IPS-20b (cell line): ENCODE results near the gene CPNE6.

Experiments used
- H3K27ac ChIP-seq: one replicate; pipeline ENCODE4 v1.5.1; 2013; ENCODE audit warnings: low read length
- H3K27me3 ChIP-seq: 2 replicates; pipeline ENCODE4 v1.6.1; 2013; ENCODE audit warnings: mild to moderate bottlenecking, low read length, inconsistent platforms; ENCODE audit not compliant: insufficient read depth
- H3K36me3 ChIP-seq: 2 replicates; pipeline ENCODE4 v1.6.1; 2013; ENCODE audit warnings: low read depth, mild to moderate bottlenecking, inconsistent platforms, low read length, moderate library complexity; ENCODE audit not compliant: insufficient read depth
- H3K4me1 ChIP-seq: 2 replicates; pipeline ENCODE4 v1.6.1; 2013; ENCODE audit warnings: mild to moderate bottlenecking, control low read depth, inconsistent platforms, low read length, moderate library complexity; ENCODE audit not compliant: insufficient read depth
- H3K4me3 ChIP-seq: 2 replicates; pipeline ENCODE4 v1.5.1; 2013; ENCODE audit warnings: mild to moderate bottlenecking, low read length, inconsistent platforms
- H3K9ac ChIP-seq: 2 replicates; pipeline ENCODE4 v1.6.1; 2013; ENCODE audit warnings: low read depth, mild to moderate bottlenecking, inconsistent platforms, low read length, moderate library complexity
- H3K9me3 ChIP-seq: 2 replicates; pipeline ENCODE4 v1.6.1; 2013; ENCODE audit warnings: mild to moderate bottlenecking, low read depth, low read length, inconsistent platforms; ENCODE audit not compliant: insufficient read depth

Gene CPNE6

DNA sequence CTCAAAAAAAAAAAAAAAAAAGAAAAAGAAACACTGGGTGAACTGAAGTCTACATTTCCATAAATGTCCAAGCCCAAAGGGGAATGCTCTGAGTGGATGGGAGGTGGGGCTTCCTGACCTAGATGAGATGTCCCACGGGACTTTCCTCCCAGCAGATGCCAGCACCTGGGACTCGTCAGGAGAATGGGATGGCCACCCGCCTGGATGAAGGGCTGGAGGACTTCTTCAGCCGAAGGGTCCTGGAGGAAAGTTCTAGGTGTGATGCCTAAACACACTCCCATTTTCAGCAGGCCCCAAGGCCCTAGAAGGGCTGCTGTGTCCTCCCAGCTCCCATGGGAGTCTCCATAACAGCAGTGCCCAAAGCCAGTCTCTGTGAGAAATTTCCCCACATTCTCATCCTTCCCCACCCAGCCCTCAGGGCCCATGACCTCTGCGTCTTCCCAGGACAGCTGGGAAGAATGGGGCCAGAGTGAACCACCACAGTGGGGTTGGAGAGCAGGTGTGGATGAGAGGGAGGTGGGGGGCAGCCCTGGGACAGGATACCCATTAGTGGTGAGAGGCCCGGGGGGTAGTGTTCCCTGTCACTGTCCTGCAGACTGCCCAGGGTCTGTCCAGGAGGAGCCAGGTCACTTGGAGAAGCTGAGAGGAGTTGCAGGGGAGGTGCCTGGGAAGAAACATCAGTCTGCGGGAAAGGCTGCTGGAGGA is 7.1 kb upstream of the CPNE6 start:
- H3K36me3 ChIP-seq, result no peaks in the 10 kb centered on the region
- H3K4me3 ChIP-seq, result no peak overlapping the region
- no peak overlapping the region for H3K9ac ChIP-seq
- H3K4me1 ChIP-seq, result no peaks in the 10 kb centered on the region
- no peaks in the 10 kb centered on the region for H3K27me3 ChIP-seq
- no peaks in the 10 kb centered on the region for H3K9me3 ChIP-seq
- no peak overlapping the region for H3K27ac ChIP-seq

DNA sequence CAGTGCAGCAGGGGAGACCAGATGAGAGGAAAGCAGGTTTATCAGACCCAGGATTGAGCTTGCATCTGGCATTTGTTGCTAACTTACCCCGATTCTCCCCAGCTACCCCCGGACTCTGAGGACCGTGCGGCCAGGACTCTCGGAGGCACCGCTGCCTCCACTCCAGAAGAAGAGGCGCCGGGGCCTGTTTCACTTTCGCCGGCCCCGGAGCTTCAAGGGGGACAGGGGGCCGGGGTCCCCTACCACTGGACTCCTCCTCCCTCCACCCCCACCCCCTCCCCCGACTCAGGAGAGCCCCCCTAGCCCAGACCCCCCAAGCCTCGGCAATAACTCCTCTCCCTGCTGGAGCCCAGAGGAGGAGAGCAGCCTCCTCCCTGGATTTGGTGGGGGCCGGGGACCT is 6.5 kb upstream of the CPNE6 start:
- Histone ChIP-seq H3K27me3 (no peaks in the 10 kb centered on the region), H3K4me1 (no peaks in the 10 kb centered on the region), H3K9ac (no peak overlapping the region), H3K36me3 (no peaks in the 10 kb centered on the region), H3K27ac (no peak overlapping the region), H3K4me3 (no peak overlapping the region), H3K9me3 (no peaks in the 10 kb centered on the region)

DNA sequence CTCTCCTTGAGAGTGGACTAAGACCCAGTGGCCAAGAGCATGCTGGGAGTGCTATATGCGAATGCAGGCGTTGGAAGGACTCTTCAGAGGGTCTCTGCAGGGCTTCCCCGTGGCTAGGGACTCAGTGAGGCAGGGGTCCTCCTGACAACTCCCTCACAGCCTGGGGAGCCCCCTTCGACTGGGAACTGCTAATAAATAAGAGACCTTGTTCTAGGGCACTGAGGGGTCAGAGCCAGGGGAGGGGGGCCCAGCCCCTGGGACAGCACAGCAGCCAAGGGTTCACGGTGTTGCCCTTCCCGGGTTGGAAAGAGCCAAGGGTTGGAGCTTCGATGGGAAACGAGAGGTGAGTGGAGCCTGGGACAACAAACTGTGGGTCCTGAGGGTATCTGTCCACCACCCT is 6.0 kb upstream of the CPNE6 start:
- no peaks in the 10 kb centered on the region for H3K4me1 ChIP-seq
- no peak overlapping the region for H3K27ac ChIP-seq
- no peaks in the 10 kb centered on the region for H3K36me3 ChIP-seq
- H3K9me3 ChIP-seq, result no peaks in the 10 kb centered on the region
- H3K27me3 ChIP-seq, result no peaks in the 10 kb centered on the region
- no peak overlapping the region for H3K4me3 ChIP-seq
- no peak overlapping the region; the same call in 1 of the 2 replicates for H3K9ac ChIP-seq

DNA sequence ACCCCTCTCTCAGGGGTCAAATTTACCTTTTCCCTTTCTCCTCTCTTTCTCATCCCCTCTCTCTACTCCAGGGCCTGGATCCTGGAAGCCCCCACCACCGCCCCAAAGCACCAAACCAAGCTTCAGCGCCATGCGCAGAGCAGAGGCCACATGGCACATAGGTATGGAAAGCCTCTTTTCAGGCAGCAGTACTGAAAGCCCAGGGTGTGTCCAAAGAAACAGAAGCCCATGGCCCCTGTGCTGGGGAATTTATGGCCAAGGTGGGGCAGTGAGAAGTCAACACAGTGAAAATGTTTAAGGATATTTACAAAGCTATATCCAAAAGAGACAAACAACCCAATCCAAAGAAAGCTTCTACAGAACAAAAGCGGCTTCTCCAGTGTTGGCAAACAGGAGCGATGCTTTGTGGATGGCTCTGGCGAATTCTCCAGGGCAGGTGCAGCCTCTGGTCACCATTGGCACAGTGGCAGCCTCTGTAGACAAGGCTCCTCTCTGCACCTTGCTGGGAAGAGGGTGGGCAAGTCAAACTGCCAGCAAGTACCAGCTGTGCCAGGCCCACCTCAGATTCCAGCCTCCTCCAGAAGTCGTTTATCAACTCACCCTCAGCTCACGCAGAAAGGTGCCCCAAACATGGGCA is 4.7 kb upstream of the CPNE6 start:
- H3K9ac ChIP-seq, result no peak overlapping the region
- H3K4me3 ChIP-seq, result no peak overlapping the region
- no peaks in the 10 kb centered on the region for H3K27me3 ChIP-seq

DNA sequence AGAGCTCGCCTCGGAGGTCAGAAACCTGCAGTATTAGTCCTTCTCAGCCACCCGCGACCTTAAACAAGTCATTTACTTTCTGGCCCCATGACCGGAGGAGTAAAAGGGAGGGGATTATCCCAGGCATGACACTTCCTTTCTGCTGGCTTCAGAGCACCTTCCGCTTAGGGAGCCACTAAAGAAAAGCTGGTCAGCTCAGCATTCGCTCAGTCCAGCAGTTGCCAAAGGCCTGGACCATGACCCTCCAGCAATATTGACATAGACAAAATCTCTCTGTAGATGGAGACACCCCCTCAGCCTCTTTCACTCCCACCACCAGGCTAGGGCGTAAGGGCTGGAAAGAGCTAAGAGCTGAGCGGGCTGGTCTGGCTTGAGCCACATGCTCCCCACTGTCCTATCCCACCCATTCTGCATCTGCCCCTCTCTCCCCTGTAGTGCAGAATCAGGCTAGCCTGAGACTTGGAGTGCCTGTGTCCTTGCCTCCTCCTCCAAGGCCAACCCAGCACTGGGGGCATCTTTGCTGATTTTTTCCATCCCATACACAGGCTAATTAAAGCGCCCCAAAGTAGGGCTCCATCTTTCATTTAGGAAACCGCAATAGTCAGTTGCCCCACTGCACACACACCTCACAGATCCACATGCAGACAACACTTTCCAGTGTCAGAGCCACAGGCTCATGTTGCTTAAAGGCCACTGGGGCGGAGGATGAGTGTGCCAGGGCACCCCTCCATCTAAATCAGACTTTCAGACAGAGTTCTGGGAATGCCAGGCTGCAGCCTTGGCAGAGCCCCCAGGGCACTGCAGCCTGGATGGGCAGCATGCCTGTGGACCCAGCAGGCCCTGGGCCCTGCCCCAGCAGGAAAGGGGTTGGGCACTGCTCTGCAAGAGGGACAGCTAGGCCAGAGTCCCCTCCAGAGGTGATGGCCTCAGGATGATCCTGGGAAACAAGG is 4.0 kb upstream of the CPNE6 start:
- H3K27me3 ChIP-seq, result no peaks in the 10 kb centered on the region
- no peak overlapping the region for H3K9ac ChIP-seq
- H3K4me3 ChIP-seq, result no peak overlapping the region
- H3K27ac ChIP-seq, result no peak overlapping the region
- no peaks in the 10 kb centered on the region for H3K36me3 ChIP-seq
- no peaks in the 10 kb centered on the region for H3K9me3 ChIP-seq
- no peaks in the 10 kb centered on the region for H3K4me1 ChIP-seq

More for the DNA sequence above, 4.7 kb upstream of the CPNE6 start:
- no peaks in the 10 kb centered on the region for H3K36me3 ChIP-seq
- H3K4me1 ChIP-seq, result no peaks in the 10 kb centered on the region
- no peaks in the 10 kb centered on the region for H3K9me3 ChIP-seq
- no peak overlapping the region for H3K27ac ChIP-seq

DNA sequence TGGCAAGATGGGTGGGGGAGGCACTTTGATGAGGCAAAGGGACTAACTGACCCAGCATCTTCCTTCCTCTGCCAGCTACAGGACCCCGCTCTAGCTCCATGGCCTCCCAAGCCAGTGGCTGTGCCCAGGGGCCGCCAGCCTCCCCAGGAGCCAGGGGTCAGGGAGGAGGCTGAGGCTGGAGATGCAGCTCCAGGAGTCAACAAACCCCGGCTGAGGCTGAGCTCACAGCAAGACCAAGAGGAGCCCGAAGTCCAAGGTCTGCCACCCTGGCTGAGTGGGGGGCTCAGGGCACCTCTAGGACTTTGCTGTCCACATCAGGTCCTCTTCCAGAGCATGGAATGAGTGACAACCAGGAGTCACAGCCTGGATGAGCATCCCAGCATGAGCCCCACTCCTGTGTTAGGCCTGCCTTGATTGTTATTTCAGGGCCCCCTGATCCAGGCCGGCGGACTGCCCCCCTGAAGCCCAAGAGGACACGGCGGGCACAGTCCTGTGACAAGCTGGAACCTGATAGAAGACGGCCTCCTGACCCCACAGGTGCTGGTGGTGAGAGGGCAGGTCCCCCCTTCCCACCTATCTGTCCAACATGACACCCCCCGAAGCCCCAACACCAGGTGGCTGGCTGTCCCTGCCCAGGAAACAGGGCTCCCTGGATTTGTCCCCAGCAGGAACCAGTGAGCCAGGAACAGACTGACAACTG is 2.5 kb upstream of the CPNE6 start:
- Histone ChIP-seq H3K36me3 (no peaks in the 10 kb centered on the region), H3K4me1 (no peaks in the 10 kb centered on the region), H3K9me3 (no peaks in the 10 kb centered on the region), H3K27me3 (no peaks in the 10 kb centered on the region), H3K4me3 (no peak overlapping the region), H3K27ac (no peak overlapping the region), H3K9ac (no peak overlapping the region)

DNA sequence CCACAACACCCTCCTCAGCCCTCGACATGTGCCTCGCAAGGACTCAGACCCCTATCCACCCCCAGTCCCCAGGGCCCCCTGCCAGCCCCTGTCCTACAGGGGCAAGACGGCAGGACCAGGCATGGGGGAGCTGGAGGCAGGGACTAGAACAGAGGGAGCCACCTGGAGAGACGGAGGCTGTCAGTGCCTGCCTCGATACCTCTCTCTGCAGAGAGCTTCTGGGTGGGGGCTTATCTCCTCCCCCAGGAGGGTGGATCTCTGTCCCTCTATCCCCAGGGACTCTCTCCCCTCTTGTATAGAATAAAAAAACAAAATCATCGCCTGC is 2.0 kb upstream of the CPNE6 start:
- Histone ChIP-seq H3K9ac (no peak overlapping the region), H3K27me3 (no peaks in the 10 kb centered on the region), H3K4me3 (no peak overlapping the region), H3K4me1 (no peaks in the 10 kb centered on the region), H3K36me3 (no peaks in the 10 kb centered on the region), H3K9me3 (no peaks in the 10 kb centered on the region), H3K27ac (no peak overlapping the region)

DNA sequence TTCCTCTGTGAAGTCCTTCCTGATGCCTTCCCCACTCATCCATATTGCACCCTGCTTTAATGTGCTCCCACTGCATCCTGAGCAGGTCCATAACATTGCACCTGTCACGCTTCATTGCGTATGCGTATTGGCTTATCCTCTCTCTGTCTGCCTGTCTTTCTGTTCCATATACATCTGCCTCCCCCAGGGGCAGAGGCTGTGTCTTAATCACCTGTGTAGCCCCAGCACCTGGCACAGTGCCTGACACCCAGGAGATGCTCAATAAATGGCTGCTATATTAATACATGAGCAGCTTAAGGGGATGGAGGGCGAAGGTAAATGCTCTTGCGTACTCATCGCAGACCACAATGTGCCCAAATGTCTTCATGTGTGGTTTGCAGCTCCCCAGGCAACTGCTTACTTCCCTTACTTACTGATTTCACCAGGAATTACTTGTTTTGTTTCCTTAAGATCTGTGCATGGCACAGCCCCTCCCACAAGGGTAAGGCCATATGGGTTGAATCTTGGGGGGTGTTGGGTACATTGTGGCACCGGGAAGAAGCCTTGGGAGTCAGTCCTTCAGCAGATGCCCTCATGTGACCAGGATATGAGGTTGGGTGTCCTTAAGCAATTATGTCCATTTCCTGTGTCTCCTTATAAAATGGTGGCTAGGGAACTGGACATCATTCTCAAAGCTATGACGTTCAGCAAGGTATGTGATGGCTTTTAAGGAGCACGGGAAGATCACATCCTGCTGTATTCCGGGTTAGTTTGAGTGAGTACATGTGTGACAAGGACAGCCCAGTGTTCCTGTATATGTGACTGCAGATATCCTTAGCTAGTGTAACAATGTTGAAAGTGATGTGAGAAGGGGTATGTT is 848 bp upstream of the CPNE6 start:
- Histone ChIP-seq H3K27ac (no peak overlapping the region), H3K9me3 (no peaks in the 10 kb centered on the region), H3K4me1 (no peaks in the 10 kb centered on the region), H3K4me3 (no peak overlapping the region), H3K9ac (no peak overlapping the region), H3K27me3 (no peaks in the 10 kb centered on the region), H3K36me3 (no peaks in the 10 kb centered on the region)

DNA sequence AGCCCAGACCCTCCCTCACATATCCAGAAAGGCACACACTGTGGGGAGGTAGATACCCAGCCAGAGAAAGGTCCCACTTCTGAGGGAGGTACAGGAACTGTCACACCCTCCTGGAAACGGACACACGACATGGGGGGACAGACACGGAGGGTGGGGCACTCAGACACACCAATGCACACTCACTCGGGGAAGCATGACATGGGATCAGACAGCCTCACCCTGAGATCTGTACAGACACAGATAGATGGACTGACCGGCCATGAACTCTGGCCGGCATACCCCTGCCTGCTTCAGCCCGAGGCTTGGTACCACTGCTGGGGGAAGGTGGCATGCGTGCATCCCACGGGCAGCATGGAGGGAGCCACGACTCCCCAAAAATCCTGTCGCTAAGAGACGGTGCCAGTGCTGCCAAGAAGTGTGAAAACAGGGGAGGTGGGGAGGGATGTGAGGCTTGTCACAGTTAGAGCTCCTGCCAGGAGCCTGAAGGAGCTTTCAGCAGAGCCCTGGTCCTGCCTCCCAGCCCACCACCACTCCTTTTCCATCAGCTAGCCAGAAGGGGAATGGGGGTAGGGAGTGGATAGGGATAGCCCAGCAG is 571 bp downstream of the CPNE6 start:
- Histone ChIP-seq H3K9ac (no peak overlapping the region), H3K27me3 (no peaks in the 10 kb centered on the region), H3K4me1 (no peaks in the 10 kb centered on the region), H3K36me3 (no peaks in the 10 kb centered on the region), H3K9me3 (no peaks in the 10 kb centered on the region), H3K27ac (no peak overlapping the region), H3K4me3 (no peak overlapping the region)

DNA sequence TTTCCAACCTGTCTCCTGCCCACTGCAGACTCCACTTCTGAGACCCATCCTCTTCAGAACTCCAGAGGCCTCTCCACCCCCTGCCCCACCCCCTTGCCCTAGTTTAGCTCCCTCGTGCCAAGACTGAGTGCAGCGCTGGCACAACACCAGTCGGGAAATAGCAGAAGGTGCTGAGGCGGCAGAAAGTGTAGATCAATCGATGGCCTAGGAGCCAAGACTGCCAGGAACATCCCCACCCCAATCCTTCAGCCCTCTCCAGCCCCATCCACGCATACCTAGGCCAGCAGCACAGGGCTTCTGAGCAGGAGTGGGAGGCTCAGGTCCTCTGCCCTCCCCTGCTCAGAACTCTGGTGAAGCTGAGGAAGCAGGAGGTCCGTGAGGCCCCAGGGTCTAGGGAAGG is 1.1 kb downstream of the CPNE6 start:
- H3K36me3 ChIP-seq, result no peaks in the 10 kb centered on the region
- H3K4me3 ChIP-seq, result no peak overlapping the region
- H3K4me1 ChIP-seq, result no peaks in the 10 kb centered on the region
- H3K9me3 ChIP-seq, result no peaks in the 10 kb centered on the region
- H3K9ac ChIP-seq, result no peak overlapping the region
- H3K27me3 ChIP-seq, result no peaks in the 10 kb centered on the region
- no peak overlapping the region for H3K27ac ChIP-seq
